Activated CD8-positive, alpha-beta T cell treated with anti-CD3 and anti-CD28 coated beads, Interleukin-2, amount 10 ng/mL, durations not matched to agents 7 days and 5 days (primary cell): ENCODE measurements around the gene HOXA3. TPM values are rescaled to one million over a fixed set of nuclear protein-coding genes. Genes with fewer than 3 reads are reported as not detected.

Experiments used
- ATAC-seq: fragments of 150-1000 bp; cut with Tn5 transposase; one replicate; pipeline ENCODE4 v1.10.0; 2021; ENCODE audit warnings: moderate library complexity
- CTCF ChIA-PET: fragments of 350-600 bp; sonication (Branson Sonifier 250); formaldehyde crosslinking; loops from one replicate; lab custom pipeline; 2021; ENCODE audit warnings: antibody characterized with exemption; lab: Charles Lee
- POLR2A ChIA-PET: fragments of 350-600 bp; sonication (Branson Sonifier 250); formaldehyde crosslinking; loops from one replicate; lab custom pipeline; 2021; ENCODE audit warnings: antibody characterized with exemption; lab: Charles Lee
- DNase-seq: peaks from one replicate; pipeline ENCODE4 v3.0.0-alpha.2; 2020
- H3K27ac Mint-ChIP-seq: one replicate; pipeline ENCODE4 v1.8.0; 2021; ENCODE audit warnings: mild to moderate bottlenecking, mixed read lengths
- H3K27me3 Mint-ChIP-seq: one replicate; pipeline ENCODE4 v1.8.0; 2021; ENCODE audit warnings: low read depth, mixed read lengths
- H3K36me3 Mint-ChIP-seq: one replicate; pipeline ENCODE4 v1.8.0; 2021; ENCODE audit warnings: low read depth, mixed read lengths
- H3K4me1 Mint-ChIP-seq: one replicate; pipeline ENCODE4 v1.8.0; 2021; ENCODE audit warnings: low read depth, mixed read lengths
- H3K4me3 Mint-ChIP-seq: one replicate; pipeline ENCODE4 v1.8.0; 2021; ENCODE audit warnings: mild to moderate bottlenecking, mixed read lengths
- H3K9me3 Mint-ChIP-seq: one replicate; pipeline ENCODE4 v1.8.0; 2022; ENCODE audit warnings: mixed read lengths; ENCODE audit not compliant: insufficient read depth
- total RNA-seq, 2 experiments: library from RNA; stranded (reverse); gene quantifications; one replicate each; pipeline ENCODE4 v1.2.3, GENCODE V29; 2021

HOXA3 gene
- total RNA-seq, 2 experiments from 2014 or later: not detected

- Mint-ChIP-seq H3K4me1 (no peaks in the 10 kb centered on the region), H3K36me3 (no peaks in the 10 kb centered on the region), H3K27me3 (peaks cover 15% of the 10 kb centered on the region), H3K9me3 (no peaks in the 10 kb centered on the region), H3K4me3 (no peak overlapping the region), H3K27ac (no peak overlapping the region)
- ChIA-PET POLR2A (no interaction called here), CTCF (no interaction called here)
- ATAC-seq: no peak
- no peak for DNase-seq
Measured at GRCh38 chr7:27108390-27109127, 43.8 kb downstream of the HOXA3 start.

- peaks cover 24% of the 10 kb centered on the region for H3K27me3 Mint-ChIP-seq
- H3K4me3 Mint-ChIP-seq: no peak overlapping the region
- CTCF ChIA-PET: no interaction called here
- DNase-seq: no peak
- H3K9me3 Mint-ChIP-seq: no peaks in the 10 kb centered on the region
- peaks cover 2% of the 10 kb centered on the region for H3K36me3 Mint-ChIP-seq
- peaks cover 3% of the 10 kb centered on the region for H3K4me1 Mint-ChIP-seq
- ATAC-seq: no peak
- H3K27ac Mint-ChIP-seq: no peak overlapping the region
- POLR2A ChIA-PET: no interaction called here
Measured at GRCh38 chr7:27107391-27108381, 44.7 kb downstream of the HOXA3 start.

- Mint-ChIP-seq H3K27me3 (peaks cover 30% of the 10 kb centered on the region), H3K4me3 (no peak overlapping the region), H3K27ac (no peak overlapping the region), H3K36me3 (peaks cover 2% of the 10 kb centered on the region), H3K9me3 (no peaks in the 10 kb centered on the region), H3K4me1 (peaks cover 8% of the 10 kb centered on the region)
- ATAC-seq (no peak), DNase-seq (no peak)
- ChIA-PET POLR2A (interaction anchor here (1.1 kb wide), 1 partner anchor 10 kb away, joined by 4 read pairs; no protein-coding TSS in a partner anchor), CTCF (no interaction called here)
Measured at GRCh38 chr7:27106901-27107240, 45.5 kb downstream of the HOXA3 start.

GRCh38 chr7:27106181-27106900 lies 46.0 kb downstream of the HOXA3 start:
- DNase-seq (no peak), ATAC-seq (no peak)
- H3K36me3 Mint-ChIP-seq: peaks cover 5% of the 10 kb centered on the region
- H3K27ac Mint-ChIP-seq: no peak overlapping the region
- ChIA-PET POLR2A (interaction anchor here (1.1 kb wide), 1 partner anchor 10 kb away, joined by 4 read pairs; no protein-coding TSS in a partner anchor), CTCF (interaction anchor here (1.3 to 1.8 kb wide), 2 partner anchors 9 to 15 kb away, joined by 3 to 6 read pairs; no protein-coding TSS in a partner anchor)
- no peak overlapping the region for H3K4me3 Mint-ChIP-seq
- H3K4me1 Mint-ChIP-seq: peaks cover 8% of the 10 kb centered on the region
- H3K9me3 Mint-ChIP-seq: no peaks in the 10 kb centered on the region
- peaks cover 35% of the 10 kb centered on the region for H3K27me3 Mint-ChIP-seq

- Mint-ChIP-seq H3K36me3 (peaks cover 5% of the 10 kb centered on the region), H3K4me3 (no peak overlapping the region), H3K27ac (no peak overlapping the region), H3K9me3 (no peaks in the 10 kb centered on the region), H3K4me1 (peaks cover 8% of the 10 kb centered on the region), H3K27me3 (peaks cover 44% of the 10 kb centered on the region)
- no peak for ATAC-seq
- DNase-seq: no peak
- ChIA-PET POLR2A (interaction anchor here (1.1 kb wide), 1 partner anchor 9 kb away, joined by 4 read pairs; no protein-coding TSS in a partner anchor), CTCF (interaction anchor here (1.3 to 1.8 kb wide), 2 partner anchors 8 to 14 kb away, joined by 3 to 6 read pairs; no protein-coding TSS in a partner anchor)
Measured at GRCh38 chr7:27105301-27106031, 46.9 kb downstream of the HOXA3 start.

GRCh38 chr7:27104341-27105058 lies 47.9 kb downstream of the HOXA3 start:
- POLR2A ChIA-PET: no interaction called here
- no peak for DNase-seq
- Mint-ChIP-seq H3K4me1 (peaks cover 8% of the 10 kb centered on the region), H3K4me3 (no peak overlapping the region), H3K27me3 (peaks cover 48% of the 10 kb centered on the region), H3K9me3 (no peaks in the 10 kb centered on the region), H3K27ac (no peak overlapping the region), H3K36me3 (peaks cover 5% of the 10 kb centered on the region)
- ATAC-seq: no peak
- CTCF ChIA-PET: interaction anchor here (1.8 kb wide), 1 partner anchor 7 kb away, joined by 6 read pairs; no protein-coding TSS in a partner anchor

- no peaks in the 10 kb centered on the region for H3K9me3 Mint-ChIP-seq
- no peak overlapping the region for H3K4me3 Mint-ChIP-seq
- peaks cover 6% of the 10 kb centered on the region for H3K36me3 Mint-ChIP-seq
- no peak overlapping the region for H3K27ac Mint-ChIP-seq
- peaks cover 57% of the 10 kb centered on the region for H3K27me3 Mint-ChIP-seq
- ATAC-seq (no peak), DNase-seq (no peak)
- H3K4me1 Mint-ChIP-seq: peaks cover 8% of the 10 kb centered on the region
- ChIA-PET CTCF (no interaction called here), POLR2A (no interaction called here)
Measured at GRCh38 chr7:27103489-27104226, 48.7 kb downstream of the HOXA3 start.

GRCh38 chr7:27102581-27103442 lies 49.6 kb downstream of the HOXA3 start, which contains the start of gene HOXA2:
TSS of gene HOXA2 (minus strand) at chr7:27102683. CDS start at chr7:27102500, 183 bp downstream.
- Mint-ChIP-seq H3K4me3 (peak within 1 kb of the TSS; percentile 25), H3K27me3 (peaks cover 63% of the 10 kb centered on the region), H3K27ac (no peak within 1 kb of the TSS), H3K36me3 (peaks cover 6% of the 10 kb centered on the region), H3K9me3 (no peaks in the 10 kb centered on the region), H3K4me1 (peaks cover 8% of the 10 kb centered on the region)
- no peak for ATAC-seq
- ChIA-PET CTCF (no interaction called here), POLR2A (no interaction called here)
- no peak for DNase-seq

- POLR2A ChIA-PET: no interaction called here
Measured at GRCh38 chr7:27101957-27102580, 50.3 kb downstream of the HOXA3 start.

More at GRCh38 chr7:27101957-27102580, 50.3 kb downstream of the HOXA3 start:
- CTCF ChIA-PET: no interaction called here
- H3K27ac Mint-ChIP-seq: no peak overlapping the region
- H3K9me3 Mint-ChIP-seq: no peaks in the 10 kb centered on the region
- peaks cover 6% of the 10 kb centered on the region for H3K36me3 Mint-ChIP-seq
- H3K27me3 Mint-ChIP-seq: peaks cover 70% of the 10 kb centered on the region
- DNase-seq: no peak
- no peak for ATAC-seq
- H3K4me3 Mint-ChIP-seq: peak overlapping the region; percentile 25
- H3K4me1 Mint-ChIP-seq: peaks cover 16% of the 10 kb centered on the region
